CD4-positive, alpha-beta T cell treated with Interleukin-15 for 4 hours (primary cell): ENCODE data around the gene HS3ST3B1.

Experiments used
- DNase-seq: peaks from one replicate; pipeline ENCODE4 v3.0.0-alpha.2; 2020; ENCODE audit warnings: low spot score

HS3ST3B1 gene

DNA sequence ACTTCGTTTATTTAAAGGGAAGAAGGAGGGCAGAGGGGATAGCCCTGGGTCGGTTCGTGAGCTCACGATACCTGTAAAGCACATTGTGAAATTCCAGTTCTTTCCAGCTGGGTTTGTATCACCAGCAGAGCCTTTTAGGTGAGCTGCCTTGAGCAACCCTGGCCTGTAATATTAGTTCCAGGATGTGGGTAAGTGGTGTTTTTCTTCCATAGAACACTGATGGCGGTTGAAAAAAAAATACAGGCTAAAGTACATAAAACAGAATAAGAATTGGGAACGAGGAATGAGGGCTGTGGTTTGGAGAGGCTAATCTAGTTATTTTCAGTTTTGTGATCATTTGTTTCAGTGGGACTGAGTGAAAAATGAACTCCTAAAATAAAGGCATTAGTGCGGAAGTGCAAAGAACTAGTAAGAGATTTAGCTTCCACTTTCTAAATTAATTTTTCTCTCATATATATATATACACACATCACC lies 20.6 kb downstream of the HS3ST3B1 start:
- no peak for DNase-seq

DNA sequence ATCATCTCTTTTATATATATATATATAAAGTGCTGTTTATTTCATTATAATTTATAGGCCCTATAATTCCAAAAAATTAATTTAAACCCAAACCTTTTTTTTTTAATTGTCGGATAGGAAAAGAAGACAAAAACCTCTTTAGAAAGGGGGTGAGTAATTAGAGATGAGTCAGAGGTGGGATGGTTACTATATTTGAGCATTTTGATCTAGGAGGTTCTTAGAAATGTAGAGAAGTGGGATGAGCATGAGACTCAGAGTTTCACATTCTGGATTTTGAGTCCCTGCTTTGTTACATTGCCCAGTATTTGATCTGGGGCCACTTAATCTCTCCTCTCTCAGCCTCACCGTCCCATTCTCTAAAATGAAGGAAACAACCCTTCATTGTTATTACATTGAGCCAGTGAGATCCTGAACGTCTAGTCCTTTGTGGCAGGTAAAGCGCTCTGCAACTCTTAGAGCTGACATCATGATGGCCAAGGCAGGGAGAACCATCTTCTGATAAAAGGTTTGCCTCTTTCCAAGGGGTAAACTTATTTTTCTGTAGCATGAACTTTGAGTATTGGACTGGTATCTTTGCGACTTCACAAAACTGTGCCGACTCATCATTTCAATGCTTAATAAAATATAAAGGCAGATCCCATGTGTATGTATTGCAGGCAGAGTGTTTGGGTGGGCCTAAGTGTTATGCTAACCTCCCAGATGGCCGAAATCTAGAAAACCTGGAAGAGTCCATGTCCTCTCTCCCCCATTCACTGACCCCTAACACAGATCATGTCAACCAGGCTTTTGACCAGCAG lies 21.3 kb downstream of the HS3ST3B1 start:
- no peak for DNase-seq

DNA sequence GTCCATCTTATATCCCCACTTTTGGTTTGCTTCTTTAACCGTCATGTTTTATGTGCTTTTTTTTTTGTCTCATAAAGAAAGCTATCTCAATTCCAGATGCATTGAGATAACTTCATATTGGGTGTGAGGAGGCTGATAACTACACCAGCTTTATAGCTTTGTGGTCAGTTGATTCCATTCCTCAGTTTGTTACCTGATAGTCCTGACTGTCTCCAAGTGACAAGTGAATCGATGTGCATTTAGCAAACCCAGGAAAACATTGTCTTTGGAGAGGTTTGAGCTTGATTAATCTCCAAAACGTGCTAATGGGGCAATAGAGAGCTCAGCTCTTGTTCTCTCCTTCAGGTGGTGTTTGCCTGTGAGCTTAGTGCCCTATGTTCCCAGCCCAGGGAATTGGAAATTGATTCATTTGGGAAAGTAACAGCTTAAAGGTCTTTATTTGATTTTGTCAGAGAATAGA lies 22.7 kb downstream of the HS3ST3B1 start:
- no peak for DNase-seq

DNA sequence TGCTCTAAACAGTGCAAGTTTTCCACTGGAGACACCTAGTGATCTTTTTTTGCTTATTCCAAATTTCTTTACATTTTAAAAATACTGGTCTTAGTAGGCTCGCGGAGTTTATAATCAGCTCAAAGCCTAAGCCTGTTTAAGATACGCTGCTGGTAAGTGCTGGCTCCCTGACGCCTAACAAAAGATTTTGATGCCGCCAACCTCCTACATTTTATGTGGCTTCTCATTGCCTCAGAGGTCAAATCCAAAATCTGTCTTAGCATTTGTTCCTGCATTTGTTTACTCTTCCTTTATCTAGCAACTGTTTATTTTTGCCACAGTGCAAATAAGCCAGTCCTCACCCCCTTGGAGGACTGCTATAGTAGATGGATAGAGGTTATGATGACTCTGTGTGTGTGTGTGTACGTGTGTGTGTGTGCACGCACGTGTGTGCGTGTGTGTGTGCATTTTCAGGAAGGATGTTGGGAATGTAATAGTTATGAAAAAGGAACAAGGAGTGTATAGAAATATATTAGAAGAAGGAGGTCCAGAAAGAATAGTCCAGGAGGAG lies 24.8 kb downstream of the HS3ST3B1 start:
- DNase-seq: no peak

DNA sequence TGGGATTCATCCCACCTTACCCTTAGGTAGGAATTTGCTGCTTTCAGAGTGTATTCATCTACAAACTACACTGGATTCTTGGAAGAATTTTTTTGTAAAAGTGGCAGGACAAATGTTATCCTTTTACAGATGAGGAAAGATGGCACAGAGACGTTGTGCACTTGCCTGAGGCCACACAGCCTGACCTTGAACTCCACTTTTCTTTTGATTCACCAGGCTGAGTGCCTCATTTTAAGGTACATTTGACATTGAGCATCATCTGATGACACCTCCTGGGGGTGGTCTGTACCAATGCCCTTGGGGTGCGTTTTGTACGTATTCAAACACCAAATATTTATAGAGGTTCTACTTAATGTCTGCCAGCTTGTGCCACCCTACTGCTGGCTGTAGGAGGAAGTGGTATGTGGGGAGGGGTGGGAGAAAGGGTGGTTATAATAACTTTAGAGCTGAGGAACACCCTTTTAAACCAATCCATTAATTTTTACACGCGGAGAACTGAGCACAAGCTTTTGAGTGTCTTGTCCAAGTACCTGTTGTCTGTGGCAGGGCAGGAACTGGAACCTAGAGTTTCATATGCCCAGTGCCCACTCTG lies 29.1 kb downstream of the HS3ST3B1 start:
- no peak for DNase-seq

DNA sequence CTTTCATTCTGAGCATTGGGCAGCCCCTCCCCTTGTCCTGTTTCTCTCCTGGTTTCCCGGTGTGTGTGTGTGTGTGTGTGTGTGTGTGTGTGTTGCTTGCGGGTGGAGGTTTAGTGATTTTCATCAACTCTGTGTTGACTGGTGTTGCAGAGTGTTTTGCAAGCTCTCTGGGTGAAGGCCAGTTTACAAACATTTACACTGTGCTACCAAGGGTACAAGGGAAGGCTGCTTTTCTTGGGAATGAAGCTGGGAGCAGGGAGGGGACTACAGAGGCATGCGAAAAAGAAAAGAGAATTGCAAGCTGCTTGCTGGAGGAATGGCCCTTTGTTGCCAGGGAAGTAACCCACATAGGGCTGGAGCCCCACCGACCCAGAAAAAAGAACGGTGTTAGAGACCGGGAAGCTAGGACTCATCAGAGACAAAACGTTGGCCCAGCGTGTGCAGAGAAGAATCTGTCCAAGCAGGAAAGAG lies 29.6 kb downstream of the HS3ST3B1 start:
- DNase-seq: no peak

DNA sequence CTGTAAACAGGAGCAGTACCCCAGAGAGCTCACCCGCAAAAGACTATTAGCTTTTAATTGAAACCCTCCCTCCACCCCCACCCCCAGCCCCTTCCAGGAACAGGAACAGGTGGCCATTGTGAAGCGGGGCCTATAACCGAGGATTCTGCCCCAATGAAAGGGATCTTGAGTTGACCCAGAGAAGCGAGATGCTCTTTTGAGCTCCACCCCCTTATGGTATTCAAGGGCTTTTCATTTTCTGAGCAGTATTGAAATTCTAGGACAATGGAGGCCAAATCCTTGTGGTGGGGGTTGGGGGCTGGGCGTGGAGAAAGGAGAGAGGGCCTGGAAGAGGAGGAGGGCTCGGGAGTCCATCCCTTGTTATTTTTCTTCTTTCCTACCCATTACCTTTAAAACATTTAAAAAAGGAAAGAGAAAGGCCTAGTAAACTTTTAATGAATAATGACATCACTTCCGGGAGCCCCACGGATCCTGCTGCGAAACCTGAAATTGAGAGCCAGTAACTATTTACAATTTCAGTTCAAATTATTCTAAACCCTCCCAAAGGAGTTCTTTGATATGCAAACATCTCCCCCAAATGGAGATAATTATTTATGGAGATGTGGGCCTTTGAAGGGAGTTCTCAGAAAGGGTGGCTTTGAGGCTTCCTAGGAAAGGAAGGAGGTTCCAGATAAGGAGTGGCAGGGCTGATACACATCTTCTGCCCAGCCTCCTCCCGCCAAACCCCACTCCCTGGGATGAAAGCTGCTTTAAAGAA lies 30.5 kb downstream of the HS3ST3B1 start:
- DNase-seq: no peak

DNA sequence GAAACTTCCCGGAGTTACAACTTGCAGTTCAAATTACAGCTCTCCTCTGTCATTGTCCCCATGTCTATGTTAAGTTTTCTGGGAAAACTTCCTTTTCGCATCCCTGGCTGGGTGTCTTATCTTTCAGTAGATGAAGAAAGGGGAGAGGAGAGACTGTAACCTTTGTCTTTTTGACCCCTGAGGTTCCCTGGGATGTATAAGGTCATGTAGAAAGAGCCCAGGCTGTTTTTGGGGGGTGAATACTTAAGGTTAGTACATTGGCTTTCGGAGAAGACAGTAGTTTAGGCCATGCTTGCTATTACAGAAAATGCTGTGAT lies 31.1 kb downstream of the HS3ST3B1 start:
- DNase-seq: no peak

DNA sequence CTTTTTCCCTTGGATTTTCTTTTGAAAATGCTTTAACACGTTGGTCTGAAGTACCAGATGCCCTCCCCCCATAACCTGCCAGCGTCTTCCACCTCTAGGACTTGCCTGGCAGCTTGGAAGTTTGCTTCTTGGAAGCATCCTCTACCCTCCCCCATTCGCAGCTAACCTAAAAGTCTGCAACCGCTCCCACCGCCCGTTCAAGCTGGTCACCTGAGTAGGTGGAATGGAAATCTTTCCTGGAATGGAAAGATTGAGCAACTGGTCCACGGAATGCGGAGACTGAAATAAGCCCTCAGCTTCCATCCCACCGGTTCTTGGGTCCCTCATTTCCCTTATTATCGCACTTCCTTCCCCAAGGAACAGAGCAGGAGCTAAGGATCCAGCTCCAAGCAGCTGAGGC lies 31.4 kb downstream of the HS3ST3B1 start:
- no peak for DNase-seq

DNA sequence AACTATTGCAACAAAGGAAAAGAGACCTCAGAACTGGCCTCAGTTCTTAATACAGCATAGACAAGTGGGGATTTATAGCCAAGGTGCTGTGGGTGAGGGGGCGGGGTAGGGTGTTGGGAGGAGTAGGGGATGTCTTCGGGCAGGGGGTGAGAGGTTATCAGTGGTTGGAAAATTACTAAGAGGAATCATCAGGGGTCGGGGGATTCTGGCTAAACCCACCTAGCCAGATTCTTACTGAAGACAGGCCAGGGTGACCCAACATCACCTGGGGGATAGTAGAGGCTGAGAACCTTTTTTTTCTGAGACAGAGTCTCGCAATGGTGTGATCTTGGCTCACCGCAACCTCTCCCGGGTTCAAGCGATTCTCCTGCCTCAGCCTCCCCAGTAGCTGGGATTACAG lies 32.6 kb downstream of the HS3ST3B1 start:
- no peak for DNase-seq

DNA sequence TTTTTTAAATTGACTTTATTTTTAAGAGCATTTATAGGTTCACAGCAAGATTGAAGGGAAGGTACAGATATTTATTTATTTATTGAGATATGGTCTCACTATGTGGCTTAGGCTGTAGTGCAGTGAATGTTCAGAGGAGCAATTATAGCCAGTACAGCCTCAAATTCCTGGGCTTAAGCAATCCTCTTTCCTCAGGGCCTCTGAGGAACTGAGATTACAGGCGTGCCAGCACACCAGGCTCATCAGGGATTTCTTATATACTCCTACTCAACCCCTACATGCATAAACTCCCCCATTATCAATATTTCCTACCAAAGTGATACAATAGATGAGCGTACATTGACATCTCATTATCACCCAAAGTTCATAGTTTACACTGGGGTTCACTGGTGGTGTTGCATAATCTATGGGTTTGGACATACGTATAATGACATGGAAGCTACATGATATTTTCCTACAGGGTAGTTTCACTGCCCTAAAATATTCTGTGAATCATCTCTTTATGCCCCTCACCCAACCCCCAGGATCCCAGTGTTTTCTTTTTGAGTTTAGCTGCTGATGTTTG lies 33.5 kb downstream of the HS3ST3B1 start:
- no peak for DNase-seq

DNA sequence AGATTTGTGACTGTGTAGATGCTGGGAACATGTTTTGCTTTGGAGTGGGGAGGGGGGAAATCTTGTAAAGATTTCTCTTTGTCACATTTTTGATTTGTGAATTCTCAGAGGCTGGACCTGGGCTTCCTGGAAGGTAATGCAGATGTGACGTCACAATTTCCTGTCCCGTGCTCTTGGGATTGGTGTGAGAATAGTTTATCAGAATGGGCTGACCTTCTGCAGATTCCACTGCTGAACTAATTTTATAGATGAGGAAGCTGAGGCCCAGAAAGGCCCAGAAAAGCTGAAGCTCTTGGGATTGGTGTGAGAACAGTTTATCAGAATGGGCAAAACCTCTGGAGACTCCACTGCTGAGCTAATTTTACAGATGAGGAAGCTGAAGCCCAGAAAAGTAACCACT lies 34.0 kb downstream of the HS3ST3B1 start:
- DNase-seq: peak; percentile 25

DNA sequence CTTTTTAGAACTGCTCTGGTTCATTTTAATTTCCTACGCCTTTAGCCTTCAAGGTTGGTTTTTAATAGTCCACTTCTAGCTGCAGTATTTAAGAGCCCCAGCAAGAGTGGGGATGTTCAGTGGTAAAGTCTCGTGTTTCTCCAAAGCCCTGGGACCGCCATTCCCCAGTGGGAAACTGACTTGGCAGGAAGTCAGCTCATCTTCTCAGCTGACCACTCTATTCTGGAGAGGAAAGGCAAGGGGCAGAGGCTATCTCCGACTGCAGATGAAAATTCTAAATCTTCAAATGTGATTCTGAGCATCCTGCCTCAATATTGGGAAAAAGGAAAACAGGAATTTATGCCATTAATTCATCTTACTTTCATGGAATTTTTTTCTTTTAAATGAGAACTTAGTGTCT lies 35.5 kb downstream of the HS3ST3B1 start:
- no peak for DNase-seq

DNA sequence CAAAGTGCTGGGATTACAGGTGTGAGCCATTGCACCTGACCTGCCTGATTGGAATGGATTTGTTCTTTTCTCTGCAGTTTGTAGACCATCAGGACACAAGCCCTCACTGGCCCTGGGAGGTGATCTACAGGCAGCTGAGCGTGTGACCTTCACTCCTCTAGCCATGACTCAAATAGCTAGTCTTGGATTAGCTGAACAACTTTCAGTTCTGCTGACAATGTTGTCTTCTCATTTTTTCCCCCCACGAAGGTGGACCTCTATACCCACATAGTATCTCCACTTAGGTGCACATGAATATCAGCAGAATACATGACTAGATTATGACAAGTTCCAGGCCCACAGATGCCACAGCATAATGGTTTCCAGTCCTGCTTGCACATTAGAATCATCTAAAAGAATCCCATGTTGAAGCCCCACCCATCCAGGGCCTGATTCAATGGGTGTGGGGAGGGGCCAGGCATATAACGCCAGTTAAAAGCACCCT lies 36.8 kb downstream of the HS3ST3B1 start:
- DNase-seq: no peak

DNA sequence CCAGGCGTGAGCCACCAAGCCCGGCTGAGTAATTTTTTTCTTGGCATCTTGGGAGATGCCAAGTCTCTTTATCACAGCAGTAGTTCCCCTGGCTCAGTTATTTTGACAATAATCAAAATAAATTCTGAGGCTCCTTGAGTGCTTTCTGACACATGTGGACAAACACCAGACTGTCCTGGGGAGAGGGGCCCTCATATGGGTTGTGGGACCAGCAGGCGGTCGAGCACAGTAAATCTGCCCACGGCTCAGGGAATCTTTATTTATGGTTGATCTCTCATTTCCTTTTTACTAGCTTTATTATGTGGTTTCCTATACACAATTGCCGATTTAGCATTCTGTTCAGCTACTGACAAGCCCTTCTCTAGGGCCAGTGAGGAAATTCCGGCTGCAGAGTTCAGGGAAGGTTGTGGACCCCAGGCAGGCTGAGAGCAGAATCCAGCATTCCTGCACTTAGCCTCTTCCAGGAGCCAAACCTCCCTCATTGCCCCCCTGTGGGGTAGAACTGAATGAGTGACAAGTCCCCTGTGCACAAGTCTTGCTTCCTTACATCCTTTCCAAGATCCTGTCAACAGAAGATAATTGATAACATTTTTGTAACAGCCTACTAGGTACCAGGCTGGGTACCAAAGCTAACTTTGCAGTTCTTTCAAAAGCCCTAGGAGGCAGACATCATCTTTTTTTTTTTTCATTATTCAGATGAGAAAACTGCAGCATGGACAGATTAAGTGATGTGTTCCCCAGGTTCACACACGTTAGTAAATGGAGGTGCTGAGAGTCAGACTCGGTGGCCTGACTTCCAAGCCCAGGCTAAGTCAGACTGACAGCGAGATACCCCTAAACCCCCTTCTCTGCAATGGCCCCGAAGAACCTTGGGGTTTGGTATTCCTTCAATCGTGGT lies 40.2 kb downstream of the HS3ST3B1 start:
- DNase-seq: no peak

DNA sequence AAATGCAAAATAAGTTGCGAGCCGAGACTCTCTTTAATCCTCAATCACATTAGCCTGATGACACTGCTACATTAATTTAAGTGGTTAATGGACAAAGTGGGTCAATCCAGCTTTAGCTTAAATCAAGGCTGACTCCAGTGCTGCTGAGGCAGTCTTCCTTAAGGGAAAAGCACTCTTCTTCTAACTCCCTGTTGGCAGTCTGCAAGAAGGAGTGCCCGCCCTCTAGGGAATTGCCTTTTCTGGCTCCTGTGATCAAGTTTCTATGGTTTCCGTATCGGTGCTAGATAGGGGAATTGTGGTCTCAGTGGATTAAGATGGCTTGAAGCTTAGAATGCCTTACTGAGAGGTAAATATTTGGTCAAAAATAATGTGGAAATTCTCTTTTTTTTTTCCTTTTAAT lies 41.0 kb downstream of the HS3ST3B1 start:
- DNase-seq: no peak

DNA sequence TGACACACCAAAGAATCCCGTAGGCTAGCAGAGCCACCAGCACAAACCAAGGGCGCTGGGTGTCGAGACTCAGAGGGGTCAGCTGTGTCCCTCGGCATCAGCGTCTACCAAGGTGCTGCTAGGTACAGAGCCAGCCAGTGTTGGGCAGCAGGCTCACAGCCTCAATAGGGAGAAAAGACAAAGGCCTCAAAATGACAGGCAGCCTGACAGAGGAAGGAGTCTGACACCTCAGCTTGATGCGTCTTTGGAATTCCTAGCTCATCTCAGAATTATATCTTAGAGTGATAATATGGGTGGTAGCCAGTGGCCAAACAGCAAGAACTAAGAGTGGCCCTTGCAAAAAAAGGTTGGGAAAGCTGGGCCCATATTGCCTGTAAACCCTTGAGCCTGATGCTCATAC lies 45.9 kb downstream of the HS3ST3B1 start:
- DNase-seq: no peak

DNA sequence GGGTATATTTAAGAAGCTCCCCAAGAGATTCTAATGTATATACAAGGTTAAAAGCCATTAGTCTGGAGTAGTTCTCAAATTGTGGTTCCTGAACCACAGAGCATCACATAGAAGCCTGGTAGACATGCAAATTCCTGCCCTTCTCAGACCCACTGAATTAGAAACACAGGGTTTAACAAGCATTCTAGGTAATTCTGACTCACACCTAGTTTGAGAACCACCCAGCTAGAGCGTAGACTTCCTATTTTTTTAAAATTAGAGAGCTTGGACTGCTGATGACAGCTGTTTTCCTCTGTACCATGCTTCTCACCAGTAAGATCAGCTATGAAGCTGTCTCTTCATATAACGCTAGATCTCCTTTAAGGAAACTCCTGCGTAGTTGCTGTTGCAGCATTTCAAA lies 50.6 kb downstream of the HS3ST3B1 start:
- peak; percentile 17 for DNase-seq

DNA sequence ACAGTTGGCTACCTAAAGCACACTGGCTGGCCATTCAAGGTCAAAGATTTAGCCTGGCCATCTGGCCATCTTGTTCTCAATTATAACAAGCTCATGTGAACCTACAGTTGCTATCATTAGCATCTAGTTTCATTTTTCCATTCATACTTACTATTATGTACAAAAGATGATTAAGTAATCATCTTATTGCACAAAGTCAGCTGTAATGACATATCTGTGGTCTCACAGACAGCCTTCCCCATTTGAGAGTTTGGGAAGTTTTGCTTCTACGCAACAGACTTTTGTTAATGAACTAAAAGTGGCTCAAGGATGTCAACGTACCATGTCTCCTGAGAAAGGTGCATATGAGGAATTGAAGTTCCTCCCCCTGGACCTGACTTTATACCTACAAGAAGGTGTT lies 51.3 kb downstream of the HS3ST3B1 start:
- no peak for DNase-seq

DNA sequence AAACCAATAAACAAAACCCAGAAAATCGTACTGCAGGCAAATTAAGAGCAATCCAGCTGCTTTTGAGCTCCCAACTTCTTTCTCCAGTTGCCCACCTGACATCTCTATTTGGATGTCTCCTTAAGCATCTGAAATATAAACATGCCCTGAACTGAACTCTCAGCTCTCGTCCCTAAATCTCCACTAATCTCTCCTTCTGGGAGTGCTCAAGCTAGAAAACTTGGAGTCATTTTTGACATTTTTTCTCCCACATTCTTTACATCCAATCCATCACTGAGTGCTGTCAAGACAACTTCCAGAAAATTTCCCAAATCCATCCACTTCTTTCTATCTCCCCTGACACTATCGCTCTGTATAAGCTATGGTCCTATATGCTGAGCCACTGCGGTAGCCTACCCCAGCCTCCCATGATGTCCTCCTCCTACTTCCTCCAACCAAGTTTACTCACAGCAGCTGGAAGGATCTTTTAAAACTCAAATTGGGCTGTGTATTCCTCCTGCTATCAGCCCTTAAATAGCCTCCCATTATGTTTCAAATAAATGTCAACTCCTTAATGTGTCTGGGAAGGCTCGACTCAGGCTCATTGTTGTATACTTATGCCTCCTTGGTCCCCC lies 53.1 kb downstream of the HS3ST3B1 start:
- no peak for DNase-seq

DNA sequence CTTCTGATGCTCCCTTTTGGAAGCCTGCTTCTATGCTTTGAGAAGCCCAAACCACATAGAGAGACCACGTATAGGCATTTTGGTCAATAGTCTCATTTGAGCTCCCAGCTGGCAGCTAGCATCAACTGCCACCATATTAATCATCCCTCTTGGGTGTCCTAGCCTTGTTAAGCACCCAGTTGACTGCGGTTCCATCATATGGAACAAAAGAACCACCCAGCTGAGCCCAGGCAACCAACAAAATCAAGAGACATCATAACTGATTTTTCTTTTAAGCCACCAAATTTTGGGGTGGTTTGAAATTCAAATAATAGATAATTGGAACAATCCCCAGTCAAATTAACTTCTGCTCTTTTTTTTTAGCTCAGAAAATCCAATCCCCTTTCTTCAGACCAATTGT lies 53.9 kb downstream of the HS3ST3B1 start:
- DNase-seq: no peak
